NCI-H2196 treated with DMSO at 0.1 percent for 48 hours (cell line): ENCODE results near the gene LRRC18.

ENCODE experiments used
- DNase-seq: peaks from one replicate; lab custom pipeline; 2025; ENCODE audit not compliant: unreplicated experiment; lab: John Stamatoyannopoulos, UW

The LRRC18 gene

GRCh38 chr10:48884179-48885045 lies 55.2 kb downstream of the LRRC18 start:
- no peak for DNase-seq

GRCh38 chr10:48883701-48884100 lies 55.9 kb downstream of the LRRC18 start:
- no peak for DNase-seq

GRCh38 chr10:48882881-48883280 lies 56.8 kb downstream of the LRRC18 start:
- no peak for DNase-seq

- no peak for DNase-seq
These were observed 57.7 kb downstream of the LRRC18 start for GRCh38 chr10:48881937-48882336.

- DNase-seq, result no peak
These were observed 59.5 kb downstream of the LRRC18 start for GRCh38 chr10:48880016-48880705.

- no peak for DNase-seq
These were observed 60.2 kb downstream of the LRRC18 start for GRCh38 chr10:48879451-48879850.

GRCh38 chr10:48878091-48878490 lies 61.5 kb downstream of the LRRC18 start:
- DNase-seq, result no peak

- no peak for DNase-seq
These were observed 67.4 kb downstream of the LRRC18 start for GRCh38 chr10:48872234-48872633.
